HG03521 (cell line): ENCODE measurements around the gene GNAO1.

Experiments used
- ATAC-seq: cut with Tn5 transposase; IDR thresholded peaks from one replicate; pipeline ENCODE4 v1.9.1; 2021; ENCODE audit warnings: mild to moderate bottlenecking, moderate library complexity; ENCODE audit not compliant: unreplicated experiment

GNAO1 gene

DNA sequence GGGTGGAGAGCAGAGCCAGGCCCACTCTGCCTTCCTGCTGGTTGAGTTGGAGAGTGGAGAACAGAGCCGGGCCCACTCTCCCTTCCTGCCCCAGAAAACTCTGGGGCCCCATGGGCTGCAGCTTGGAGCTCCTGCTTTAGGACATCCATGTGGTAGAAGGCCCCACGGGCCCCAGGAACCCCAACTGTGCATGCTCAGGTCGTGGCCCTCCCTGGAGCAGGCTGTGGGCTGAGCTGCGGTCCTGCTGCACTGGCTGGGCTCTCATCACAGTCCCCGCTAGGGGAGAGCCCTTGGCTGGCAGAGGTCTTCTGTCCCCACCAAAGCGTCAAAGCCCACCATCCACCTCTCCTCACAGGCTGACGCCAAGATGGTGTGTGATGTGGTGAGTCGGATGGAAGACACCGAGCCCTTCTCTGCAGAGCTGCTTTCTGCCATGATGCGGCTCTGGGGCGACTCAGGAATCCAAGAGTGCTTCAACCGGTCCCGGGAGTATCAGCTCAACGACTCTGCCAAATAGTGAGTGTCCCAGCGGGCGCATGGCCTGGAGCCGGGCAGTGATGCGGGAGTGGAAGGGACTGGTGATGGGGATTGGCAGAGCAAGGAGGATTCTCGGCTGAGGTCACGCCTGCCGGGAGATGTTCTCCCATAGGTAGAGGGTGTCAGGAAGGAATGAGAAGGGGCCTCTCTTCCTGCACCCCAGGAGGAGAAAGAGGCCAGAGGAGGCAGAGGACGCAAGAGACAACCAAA is 137.2 kb downstream of the GNAO1 start:
- no peak for ATAC-seq

DNA sequence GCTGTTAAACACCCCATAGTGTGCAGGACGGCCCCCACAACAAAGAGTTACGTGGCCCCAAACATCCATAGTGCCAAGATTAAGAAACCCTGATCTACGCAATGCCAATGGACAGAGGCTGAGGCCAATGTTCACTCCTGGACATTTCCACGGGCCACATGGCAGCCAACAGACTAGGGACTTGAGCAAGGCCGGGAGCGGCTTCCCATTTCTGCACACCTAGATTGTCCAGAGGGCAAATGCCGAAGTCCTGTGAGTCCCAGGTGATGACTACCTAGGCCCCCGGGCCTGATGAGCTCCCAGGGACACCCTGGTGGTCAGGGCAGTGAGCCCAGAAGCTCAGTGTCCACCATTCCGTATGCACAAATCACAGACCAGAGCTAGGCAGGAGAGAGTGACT is 138.6 kb downstream of the GNAO1 start:
- ATAC-seq, result no peak

- ATAC-seq, result no peak
Measured at GRCh38 chr16:56330476-56330875, 139.2 kb downstream of the GNAO1 start.

GRCh38 chr16:56331399-56331798 is 140.1 kb downstream of the GNAO1 start:
- no peak for ATAC-seq

- no peak for ATAC-seq
Measured at GRCh38 chr16:56331915-56332314, 140.6 kb downstream of the GNAO1 start.

- ATAC-seq, result no peak
Measured at GRCh38 chr16:56332464-56333079, 141.3 kb downstream of the GNAO1 start.

DNA sequence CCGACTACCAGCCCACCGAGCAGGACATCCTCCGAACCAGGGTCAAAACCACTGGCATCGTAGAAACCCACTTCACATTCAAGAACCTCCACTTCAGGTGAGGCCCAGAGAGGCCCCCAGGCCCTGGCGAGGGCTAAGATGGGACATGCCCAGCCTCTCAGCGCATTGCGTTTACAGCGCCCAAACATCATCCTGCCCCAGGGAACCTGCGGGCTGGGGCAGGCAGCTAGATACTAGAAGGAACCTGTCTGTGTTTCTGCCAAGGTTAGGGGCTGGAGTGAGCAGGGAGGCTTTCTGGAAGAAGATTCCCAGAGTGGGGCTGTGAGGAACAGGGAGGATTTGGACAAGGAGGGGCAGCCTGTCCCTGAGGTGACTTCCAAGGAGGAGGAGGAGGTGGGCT is 143.5 kb downstream of the GNAO1 start:
- ATAC-seq, result no peak

- no peak for ATAC-seq
Measured at GRCh38 chr16:56336071-56336688, 144.9 kb downstream of the GNAO1 start.

GRCh38 chr16:56336711-56337110 is 145.4 kb downstream of the GNAO1 start:
- ATAC-seq, result no peak

DNA sequence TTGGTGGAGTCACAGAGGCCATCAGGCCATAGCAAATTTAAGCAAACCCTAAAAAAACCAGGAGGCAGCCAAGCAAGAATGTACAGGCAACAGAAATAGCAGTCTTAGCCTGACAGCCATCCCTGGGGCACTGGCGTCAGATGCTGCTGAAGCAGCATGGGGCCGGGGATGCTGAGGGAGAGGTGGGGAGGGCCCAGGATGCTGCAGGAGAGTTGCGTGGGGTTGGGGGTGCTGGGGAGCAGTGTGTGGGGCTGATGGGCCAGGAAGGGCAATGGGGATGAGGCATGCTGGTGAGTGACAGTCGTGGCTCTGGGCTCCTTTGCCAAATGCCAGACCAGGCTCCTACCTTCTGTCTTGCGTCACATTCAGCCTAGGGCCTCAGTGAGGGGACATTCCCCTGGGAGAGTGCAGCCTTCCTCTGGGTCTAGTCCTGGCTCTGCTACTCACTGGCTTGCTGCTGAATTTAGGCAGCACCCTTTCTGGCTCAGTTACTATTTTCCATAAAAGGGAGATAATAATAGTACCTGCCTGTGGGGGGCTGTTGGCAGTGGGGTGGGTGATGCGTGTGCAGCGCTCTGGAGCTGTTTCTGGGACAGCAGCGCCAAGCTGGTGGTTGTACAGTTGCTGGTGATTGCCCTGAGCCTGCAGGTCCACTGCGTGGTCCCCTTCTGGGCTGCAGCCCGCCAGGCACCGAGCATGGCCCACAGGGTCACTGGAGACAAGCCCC is 146.0 kb downstream of the GNAO1 start:
- ATAC-seq, result no peak

DNA sequence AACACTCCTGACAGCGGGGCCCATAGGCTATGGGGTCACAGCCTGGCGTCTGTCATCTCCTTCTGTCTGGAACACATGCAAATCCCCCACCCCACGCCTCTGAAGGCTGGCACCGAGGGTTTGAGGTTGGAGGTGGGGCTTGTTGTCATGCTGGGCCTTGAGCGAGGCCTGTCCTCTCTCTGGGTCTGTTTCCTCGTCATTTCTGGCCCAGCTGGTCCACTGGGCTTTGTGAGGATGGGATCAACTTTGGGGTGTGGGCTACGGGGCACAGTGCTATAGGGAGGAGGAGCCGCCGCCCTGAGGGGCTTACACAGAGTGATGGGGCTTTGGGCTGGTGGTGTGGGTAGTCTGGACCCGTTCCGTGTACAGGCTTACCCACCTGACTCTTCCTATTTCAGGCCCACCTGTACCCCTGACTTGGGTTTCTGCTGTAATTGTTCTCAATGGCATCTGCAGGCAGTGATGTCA is 146.6 kb downstream of the GNAO1 start:
- ATAC-seq, result no peak

- ATAC-seq, result no peak
Measured at GRCh38 chr16:56338566-56339318, 147.5 kb downstream of the GNAO1 start.

- ATAC-seq, result no peak
Measured at GRCh38 chr16:56339431-56340195, 148.3 kb downstream of the GNAO1 start.

DNA sequence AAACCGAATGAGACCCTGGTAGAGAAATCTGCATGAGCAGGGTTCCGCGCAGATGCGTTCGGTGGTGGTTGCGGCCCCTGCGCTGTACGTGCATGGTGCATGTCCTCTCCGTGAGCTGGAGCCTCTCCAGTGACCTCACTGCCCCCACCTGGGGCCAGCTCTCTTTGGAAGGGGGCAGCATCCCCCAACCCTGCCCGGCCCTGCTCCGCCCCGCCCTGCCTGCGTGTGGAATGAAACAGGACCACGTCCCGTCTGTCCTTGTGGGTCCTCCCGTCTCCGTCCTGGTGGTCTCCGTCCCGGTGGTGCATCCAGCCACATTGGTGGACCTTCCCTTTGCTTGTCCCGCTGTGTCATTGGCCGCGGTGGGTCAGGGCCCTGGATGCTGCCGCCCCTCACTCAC is 149.1 kb downstream of the GNAO1 start:
- ATAC-seq, result no peak

- no peak for ATAC-seq
Measured at GRCh38 chr16:56340864-56341365, 149.6 kb downstream of the GNAO1 start.

DNA sequence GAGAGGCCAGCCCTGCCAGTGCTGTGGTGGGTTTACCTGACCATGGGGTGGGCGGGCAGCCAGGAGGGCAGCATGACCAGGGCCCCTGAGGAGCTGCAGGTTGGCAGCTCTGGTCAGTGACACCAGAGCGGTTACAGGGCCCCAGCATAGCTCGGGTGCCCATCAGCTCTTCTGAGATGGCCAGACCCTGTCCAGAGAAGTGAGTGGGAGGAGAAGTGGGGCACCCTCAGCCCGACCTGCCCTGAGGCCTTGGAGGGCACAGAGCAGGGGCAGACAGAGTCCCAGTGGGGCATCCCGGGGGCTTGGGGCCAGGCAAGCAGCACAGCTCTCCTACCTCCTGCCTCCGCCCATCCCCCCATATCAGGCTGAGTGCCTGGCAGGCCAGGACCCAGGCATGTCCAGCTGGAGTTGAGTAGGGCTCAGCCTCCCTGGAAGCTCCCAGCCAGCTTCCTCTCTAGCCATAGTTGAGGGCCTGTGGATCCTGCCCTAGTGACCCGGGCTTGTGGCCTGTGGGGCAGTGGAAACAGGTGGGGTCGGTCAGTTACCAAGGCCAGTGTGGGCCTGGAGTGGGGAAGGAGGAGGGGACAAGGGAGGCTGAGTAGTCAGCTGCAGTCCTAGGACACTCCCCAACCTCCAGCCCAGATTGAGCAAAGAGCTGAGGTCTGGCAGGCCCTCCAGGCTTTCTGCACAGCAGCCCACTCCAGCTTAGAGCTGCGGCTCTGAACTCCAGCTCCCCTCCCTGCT is 150.5 kb downstream of the GNAO1 start:
- ATAC-seq, result no peak

- no peak for ATAC-seq
Measured at GRCh38 chr16:56343661-56344517, 152.6 kb downstream of the GNAO1 start.
